ENCODE data around the gene HOXC13.

HOXC13 gene

DNA sequence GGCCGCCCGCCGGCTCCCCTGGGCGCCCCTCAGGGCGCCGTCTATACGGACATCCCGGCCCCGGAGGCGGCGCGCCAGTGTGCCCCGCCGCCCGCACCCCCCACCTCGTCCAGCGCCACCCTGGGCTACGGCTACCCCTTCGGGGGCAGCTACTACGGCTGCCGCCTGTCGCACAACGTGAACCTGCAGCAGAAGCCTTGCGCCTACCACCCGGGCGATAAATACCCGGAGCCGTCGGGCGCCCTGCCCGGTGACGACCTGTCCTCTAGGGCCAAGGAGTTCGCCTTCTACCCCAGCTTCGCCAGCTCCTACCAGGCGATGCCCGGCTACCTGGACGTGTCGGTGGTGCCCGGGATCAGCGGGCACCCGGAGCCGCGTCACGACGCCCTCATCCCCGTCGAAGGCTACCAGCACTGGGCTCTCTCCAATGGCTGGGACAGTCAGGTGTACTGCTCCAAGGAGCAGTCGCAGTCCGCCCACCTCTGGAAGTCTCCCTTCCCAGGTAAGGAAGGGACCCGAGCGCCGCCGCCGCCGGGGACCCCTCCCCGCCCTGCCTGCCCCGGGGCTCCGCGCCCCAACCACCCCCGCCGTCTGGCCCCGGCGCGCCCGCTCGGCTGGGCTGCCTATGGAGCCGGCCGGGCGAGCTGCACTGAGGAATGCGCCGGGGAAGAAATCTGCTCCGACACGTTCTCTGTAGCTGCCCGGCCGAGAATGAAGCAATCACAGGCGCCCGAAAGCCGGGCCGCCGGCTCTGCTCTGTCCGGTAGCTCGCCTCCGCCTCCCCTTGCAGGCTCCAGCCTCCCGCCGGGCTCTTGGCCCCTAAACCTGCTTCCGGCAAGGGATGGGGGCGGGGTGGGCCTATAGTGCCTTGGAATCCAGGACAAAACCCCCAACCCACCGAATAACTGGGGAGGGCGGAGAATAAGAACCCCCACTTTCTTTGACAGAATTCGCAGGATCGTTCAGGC is 794 bp downstream of the HOXC13 start:
- peak; percentile 64 for DNase-seq (ENCODE audit: low spot score)

DNA sequence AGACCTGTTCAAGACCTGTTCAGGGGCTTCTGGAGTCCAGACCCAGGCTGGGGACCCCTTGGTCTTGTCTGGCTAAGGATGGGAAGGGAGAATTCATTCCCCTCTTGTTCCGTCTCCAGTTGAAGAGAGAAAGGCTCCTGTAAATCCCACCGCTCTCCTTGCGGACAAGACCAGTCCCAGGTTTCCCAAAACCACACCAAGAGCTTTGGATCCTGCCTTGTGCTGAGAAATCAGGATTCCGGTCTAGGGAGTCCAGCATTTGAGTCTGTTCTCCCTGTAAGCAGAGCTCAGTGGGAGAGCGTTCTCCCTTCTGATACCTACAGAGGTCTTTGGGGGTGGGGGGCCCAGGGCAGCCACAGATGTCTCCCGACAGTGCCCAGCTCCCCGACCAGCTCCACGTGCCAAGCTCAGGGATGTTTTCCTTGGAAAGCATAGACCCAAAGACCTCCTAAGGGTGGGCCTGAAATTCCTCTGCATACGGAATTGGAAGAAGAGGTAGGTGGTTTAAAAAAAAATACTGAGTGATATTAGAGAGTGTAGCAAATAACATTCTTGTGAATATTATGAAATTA is 1.9 kb downstream of the HOXC13 start:
- peak; percentile 52 for DNase-seq (ENCODE audit: low spot score)

DNA sequence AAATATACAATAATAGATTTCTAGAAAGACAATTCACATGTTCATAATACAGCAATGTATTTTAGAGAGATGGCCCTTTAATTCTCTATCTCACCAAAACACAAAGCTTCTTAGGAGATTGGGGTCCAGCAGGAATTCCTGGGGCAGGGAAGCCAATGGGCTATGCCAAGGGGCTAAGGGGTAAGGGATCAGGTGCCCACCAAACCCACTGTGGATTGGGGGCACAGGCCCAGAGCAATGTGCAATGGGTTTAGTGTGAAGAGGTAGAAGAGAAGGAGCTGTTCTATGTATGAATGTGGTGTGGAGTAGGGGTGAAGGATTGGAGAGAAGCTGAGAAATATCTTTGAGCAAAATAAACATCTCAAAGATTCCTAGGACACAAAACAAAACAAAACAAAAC is 2.6 kb downstream of the HOXC13 start:
- DNase-seq (ENCODE audit: low spot score): peak; percentile 45

DNA sequence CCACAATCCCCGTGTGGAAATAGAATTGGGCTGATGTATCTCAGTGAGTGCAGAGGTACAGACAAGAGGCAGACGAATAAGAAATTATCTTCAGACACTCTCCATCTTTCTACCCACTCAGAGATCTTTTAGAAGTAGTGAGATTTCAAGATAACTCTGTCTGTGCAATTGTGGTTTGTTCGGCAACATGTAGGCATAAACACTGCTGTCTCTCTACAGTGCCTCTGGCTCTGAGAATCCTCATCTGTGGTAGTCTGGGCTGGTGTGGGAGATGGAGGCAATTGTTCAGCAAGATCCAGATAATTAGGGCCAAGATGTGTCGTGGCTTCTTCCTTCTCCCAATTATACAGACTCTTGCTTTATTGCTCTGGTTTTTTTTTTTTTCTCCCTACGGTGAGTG is 3.1 kb downstream of the HOXC13 start:
- DNase-seq (ENCODE audit: low spot score): no peak

DNA sequence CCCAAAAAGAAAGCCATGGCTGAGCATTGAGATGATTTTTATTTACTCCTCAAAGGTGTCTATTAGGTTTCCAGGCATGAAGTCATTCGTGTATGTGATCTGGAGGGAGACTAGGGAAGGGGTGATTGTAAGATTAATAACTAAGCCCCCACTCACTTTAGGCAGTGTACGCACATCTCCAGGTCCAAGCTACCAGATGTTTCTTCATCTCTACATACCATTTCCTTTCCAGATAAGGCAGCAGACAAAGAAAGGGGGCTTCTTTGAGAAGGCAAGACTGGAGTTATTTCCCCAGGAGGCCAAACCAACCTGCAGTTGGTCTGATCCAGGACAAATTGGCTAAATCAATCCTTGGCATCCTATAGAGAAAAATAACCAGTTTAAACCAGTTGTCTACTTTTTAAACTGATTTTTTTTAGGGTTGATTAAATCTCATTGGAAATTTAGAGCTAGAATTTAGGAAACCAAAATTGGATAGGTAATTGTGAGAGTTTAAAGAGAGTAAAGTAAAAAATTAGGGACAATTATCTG is 3.9 kb downstream of the HOXC13 start:
- DNase-seq (ENCODE audit: low spot score): no peak

DNA sequence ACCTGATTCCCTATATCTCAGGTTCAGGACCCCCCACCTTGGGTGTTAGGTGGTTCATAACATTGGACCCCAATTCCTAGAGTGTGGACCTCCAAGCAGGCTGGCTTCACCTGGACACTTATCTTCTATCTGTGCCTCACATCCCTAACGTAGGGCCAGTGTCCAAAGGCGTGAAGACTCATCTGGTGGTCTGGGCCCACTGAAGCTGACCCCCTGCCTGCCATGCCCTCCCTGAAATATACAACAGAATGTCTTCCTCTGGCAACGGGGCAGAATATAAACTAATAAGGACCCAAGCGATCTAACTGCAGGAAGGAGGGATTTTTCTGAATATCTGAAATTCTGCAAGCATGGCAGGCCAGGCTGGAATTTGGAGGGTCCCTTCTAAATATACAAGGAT is 5.6 kb downstream of the HOXC13 start:
- no peak for DNase-seq (ENCODE audit: low spot score)

DNA sequence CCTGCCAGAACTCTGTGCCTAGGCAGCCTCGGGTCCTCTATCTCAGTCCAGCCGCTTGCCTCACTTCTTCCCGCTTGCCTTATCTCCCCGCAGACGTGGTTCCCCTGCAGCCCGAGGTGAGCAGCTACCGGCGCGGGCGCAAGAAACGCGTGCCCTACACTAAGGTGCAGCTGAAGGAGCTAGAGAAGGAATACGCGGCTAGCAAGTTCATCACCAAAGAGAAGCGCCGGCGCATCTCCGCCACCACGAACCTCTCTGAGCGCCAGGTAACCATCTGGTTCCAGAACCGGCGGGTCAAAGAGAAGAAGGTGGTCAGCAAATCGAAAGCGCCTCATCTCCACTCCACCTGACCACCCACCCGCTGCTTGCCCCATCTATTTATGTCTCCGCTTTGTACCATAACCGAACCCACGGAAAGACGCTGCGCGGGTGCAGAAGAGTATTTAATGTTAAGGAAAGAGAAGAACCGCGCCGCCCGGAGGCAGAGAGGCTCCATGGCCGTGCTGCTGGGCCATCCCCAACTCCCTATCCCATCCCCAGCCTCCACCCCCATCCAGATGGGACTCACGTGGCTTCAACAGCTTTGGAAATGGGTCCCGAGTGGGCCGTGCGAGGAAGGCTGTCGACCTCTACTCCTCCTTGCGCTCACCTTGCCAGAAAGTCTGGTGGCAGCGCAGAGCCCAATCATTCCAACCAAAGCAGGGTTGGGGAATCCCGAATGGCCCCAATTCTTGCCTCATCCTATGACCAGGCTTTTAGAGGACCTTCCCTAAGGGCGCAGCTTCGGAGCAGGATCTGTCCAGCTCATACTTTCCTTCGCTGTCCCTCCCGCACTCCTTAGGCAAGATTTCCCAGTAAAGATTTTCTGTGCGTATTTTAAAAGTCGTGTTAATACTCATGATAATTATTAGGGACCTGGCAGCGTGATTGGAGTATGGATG is 6.5 kb downstream of the HOXC13 start:
- DNase-seq (ENCODE audit: low spot score): peak; percentile 60

DNA sequence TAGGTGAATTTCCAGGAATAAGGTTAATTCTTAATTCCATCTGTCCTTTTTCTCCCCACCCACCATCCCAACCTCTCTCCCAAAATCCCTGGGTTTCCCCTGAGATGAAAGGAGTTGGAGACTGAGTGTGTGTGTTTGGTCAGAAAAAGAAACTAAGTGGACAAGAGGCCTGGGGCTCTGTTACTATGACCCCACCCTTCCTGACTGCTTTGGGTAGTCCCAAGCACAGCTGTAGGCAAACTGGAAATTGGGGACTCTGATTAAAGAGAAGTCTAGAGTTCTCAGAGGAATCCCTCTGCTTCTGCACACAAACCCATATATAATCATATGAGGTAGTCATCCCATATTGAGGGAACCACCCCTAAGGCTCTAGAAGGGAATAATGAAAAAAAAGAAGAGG is 9.1 kb downstream of the HOXC13 start:
- no peak for DNase-seq (ENCODE audit: low spot score)

DNA sequence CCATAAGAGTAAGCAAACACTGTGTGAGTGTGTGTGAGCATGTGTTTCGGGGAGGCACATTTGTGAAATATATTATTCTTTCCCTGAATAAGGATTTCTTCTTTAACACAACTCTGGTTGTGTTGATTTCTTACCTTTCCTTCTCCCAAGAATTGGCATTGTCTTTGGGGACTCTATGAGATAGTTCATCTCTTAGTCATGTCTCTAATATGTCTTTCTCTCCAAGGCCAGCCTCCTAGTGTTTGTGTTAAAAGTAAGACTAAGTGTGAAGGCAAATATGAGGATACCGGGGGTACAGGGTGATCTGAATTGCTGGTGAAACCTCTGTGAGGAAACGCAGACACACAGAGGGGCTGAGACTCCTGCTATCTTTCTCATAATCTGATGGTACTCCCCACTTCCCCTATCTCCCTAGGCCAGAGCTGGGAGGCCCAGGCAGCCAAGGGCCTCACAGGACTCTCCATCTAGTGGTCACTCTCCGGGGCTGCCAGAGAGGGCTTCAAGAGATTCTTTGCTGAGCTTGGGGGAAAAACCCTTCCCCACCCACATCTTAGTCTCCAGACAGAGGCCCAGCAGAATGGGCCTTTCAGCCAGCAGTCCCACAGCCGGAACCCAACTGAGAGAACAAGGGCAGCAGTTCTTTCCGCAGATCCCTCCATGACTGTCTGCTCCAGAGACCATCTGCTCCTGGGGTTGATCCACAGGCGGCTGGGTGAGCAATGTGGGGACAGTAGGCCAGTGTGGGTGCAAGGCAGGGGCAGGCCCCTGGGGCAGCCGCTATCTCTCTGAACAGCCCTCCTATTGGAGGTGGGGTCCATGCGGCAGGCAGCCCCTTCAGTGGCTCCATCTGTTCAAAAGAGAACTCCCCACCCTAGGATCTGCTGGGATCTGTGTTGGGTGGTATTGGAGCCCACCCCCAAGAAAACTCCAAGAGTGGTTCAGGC is 10.3 kb downstream of the HOXC13 start:
- no peak for DNase-seq (ENCODE audit: low spot score)

DNA sequence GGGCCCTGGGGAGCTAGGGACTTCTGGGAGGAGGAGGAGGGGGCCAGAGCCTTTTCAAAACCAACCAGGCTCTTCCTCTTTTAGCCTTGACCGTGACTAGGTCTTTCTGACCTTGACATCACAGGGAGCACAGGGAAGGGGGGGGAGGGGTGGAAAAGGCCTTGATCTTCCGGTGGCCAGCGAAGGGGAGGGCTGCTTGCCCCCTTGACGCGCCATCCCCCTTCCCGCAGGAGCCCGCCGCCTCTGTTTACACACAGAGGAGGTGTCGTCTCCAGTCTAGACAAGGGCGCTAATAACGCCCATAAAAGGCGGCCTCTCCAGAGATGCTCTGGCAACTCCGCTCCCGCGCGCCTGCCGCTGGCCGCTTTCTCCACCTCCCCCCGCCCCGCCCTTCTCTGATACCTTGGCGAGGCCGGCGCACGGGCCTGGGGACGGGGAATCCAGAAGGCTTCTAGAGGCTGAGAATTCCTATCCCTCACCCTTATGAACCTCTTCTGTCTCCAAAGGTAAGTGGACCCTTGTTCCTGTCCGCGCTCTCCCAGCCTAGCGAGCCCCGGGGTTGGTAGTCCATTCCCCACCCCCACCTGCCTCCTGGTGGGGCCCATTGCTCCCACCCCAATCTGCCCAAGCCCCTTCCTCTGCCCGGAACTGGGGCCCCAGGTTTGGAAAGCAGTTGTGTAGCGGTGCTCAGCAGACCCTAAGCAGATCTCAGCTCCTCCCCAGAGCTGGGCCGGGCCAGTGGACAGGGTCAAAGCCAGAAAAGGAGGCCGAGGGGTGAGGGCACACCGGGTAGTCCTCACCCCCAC is 11.2 kb downstream of the HOXC13 start:
- DNase-seq (ENCODE audit: low spot score): no peak

DNA sequence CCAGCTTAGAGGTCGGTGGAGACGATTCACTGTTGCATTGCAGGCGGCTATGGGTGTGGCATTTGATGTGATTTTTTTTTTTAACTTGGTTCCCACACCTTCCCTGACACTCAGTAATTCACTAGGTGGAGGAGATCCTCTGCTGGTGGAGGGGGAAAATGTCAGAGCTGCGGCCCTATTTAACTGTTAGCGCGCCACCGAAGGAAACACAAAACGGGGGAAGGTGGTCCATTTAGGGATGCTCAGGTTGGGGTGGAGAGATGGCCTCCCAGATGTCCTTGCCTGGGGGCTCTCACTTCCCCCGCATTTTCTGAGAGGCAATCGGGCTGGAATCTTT is 11.8 kb downstream of the HOXC13 start:
- no peak for DNase-seq (ENCODE audit: low spot score)

DNA sequence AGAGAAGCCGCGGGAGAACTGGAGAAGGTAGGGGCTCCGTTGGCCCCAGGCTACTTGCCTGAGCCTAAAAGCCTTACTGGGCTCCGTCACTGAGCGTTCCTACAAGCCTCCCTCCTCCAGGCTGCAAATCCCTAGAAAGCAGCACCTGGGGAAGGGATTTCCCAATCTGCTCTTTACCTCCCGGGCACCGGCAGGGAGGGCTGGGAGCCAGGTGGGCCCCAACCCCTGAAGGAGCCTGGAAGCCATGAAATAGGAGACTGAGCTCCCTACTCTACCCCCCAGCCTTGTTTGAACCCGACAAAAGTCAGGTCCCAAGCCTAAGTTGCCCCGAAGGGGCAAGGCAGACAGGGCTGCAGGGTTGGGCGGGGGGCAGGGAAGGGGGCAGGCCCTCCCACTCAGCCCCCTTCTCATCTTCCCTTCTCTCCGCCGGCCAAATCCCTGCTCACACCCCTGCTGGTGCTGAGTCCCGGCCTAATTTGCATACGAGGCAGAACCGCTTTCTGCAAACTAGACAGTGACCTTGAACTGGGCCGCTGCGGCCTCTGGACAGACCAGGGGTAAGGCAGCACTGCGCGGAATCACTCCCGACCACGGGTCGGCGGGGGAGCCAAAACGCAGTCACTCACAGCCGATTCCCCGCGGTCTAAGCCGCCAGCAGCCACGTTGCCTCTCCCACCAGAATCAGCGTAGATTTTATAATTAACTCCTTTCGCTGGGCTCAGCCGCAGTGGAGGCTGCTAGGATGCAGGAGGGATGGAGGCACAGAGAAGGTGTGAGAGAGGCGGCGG is 12.4 kb downstream of the HOXC13 start:
- DNase-seq (ENCODE audit: low spot score): no peak

DNA sequence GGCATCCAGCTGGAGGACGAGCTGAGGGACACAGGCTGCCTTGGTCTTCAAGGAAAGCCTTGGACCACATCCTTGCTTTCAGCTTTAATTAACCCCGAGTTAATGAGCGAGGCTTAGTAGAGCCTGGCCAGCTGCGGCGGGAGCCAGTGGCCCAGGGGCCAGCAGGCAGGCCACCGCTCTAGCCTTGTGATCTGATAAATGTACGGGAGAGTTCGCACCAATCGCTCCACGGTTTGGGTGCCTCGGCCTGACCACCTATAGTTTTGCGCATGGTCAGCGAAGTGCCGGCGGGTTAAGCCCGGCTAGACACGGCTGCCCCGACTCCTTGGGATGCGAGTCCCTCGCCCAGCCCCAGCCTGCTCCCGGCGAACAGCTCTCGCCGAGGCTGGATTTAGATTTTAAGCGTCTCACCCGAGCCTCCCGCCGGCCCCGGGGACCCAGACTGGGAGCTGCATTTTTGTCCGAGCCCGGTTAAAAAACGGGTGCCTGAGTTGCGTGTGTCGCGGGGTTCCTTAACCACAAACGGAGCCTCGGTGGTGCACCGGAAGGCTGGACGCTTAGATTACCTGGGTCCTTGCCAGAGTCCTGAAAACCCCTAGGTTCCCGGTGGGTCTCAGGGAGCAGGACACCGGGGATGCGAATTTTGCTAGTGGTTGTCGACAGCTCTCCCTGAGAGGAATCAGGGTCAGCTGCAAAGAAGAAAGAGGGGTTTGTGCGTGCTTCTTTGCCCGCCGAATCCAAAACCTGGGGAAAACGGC is 13.1 kb downstream of the HOXC13 start:
- DNase-seq (ENCODE audit: low spot score): no peak

DNA sequence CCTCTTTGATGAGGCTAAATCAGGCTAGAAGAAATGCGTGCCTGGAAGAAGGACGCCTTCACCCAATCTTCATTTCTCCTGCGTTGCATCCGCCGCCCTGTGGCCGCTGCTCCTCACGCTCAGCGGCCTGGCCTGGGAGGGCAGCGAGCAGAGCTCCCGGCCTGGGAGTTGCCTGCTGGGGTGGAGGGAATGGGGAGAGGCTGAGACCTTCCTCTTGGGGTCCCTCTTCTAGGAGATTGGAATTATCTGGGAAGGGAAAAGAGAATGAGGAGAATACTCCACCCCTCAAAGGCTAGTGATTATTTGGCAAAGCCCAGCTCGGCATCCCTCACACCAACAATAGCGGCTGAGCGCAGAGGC is 13.7 kb downstream of the HOXC13 start:
- DNase-seq (ENCODE audit: low spot score): no peak

DNA sequence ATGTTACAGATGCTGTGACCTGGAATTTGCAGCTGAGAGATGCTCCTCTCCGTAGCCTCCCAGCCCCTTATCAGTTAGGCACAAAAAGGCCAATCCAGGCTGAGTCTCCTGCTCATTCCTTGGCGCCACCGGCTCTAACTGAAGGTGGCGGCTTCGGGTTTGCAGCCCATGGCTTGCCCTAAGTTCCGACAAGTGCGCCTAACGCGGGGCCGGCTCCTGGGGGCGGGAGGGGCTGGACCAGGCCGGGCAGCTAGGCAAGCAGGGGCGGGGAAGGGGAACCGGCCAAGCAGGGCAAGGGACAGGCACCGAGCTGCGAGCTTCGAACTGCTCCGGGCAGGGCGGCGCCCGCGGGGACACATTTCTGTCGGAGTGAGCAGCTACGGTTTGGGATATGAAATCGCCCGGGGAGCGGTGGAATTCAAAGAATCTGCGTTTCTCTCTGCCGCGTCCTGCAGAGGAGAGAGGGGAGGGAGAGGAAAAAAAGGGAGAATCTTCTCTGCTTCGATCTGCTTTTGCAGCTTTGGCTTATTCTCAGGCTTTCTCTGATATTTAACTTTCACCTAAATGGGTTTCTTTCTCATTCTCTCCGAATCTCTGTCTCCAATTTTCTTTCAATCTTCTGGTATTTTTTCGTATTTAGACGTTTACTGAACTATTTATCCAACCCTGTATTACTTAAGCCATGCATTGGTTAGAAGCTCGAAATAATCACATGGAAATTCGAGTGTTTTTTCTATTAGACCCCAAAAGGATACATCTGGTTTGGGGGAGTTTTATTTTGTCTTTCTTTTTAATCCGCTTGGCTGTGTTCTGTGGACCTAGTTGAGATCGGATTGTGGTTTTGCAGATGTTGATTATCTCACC is 14.5 kb downstream of the HOXC13 start:
- no peak for DNase-seq (ENCODE audit: low spot score)

DNA sequence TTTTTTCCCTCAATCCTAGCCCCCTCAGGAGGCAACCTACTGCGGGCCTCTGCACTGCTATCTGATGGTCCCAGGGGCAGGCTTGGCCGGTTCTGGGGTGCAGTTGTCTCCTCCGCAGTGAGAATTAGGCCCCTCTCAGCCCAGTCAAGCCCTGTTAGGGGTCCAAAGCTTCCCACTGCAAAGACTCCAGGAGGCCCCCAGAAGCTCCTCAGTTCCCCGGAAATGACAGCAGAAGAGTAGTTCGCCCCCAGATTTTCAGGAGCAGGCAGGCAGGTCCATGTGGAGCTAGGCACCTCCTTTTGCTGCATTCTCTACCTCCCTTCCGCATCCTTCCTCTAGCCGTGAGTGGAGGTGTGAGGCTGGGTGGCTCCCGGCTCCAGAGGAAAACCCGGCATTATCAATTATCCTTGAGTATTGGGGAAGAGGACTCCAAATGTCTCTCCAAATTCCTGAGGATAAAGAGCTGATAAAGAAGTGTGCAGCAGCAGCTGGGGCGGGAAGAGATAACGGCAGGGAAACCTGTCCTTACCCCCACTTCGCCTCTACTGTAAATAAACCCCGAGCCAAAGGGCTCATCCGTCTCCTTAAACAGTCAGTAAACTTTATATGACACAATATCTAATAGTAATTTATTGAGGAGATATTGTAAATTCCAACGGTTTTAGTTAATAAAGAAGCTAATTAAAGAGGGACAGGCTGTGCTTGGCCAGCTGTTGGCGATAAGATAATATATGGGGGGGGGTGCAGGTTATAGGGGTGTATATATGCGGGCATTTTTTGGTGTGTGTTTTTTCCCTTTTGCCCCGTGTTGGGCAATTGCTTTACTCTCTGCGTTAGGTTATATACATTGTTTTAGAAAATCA is 15.4 kb downstream of the HOXC13 start:
- no peak for DNase-seq (ENCODE audit: low spot score)

DNA sequence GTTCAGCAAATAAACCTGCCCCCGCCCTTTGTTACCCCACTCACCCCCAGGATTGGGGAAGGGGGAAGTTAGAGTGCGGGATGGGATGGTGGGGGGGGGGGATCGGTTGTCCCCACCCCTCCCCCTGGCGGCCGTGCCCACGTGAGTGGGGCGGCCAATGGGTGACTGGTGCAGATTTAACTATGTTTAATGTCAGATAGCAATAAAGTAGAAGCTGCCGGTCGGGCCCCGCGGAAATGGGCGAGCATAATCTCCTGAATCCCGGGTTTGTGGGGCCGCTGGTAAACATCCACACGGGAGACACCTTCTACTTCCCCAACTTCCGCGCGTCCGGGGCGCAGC is 16.0 kb downstream of the HOXC13 start, which contains the start of gene HOXC12:
TSS of gene HOXC12 (plus strand) at position 210 of the 342 bp plus-strand sequence. CDS start at position 237, 27 bp downstream.
- no peak for DNase-seq (ENCODE audit: low spot score)

Data from left forelimb (tissue), 1 donor.